GM18499 (cell line): Measurements from ENCODE around the gene HS3ST4.

ENCODE experiments used
- ATAC-seq: cut with Tn5 transposase; IDR thresholded peaks from one replicate; pipeline ENCODE4 v1.9.1; 2021; ENCODE audit warnings: moderate number of reproducible peaks; ENCODE audit not compliant: insufficient read depth, unreplicated experiment

Gene HS3ST4

GRCh38 chr16:25812215-25812614 is 120.5 kb downstream of the HS3ST4 start:
- no peak for ATAC-seq

- ATAC-seq, result no peak
Observed at GRCh38 chr16:25817295-25817694, 125.5 kb downstream of the HS3ST4 start.

DNA sequence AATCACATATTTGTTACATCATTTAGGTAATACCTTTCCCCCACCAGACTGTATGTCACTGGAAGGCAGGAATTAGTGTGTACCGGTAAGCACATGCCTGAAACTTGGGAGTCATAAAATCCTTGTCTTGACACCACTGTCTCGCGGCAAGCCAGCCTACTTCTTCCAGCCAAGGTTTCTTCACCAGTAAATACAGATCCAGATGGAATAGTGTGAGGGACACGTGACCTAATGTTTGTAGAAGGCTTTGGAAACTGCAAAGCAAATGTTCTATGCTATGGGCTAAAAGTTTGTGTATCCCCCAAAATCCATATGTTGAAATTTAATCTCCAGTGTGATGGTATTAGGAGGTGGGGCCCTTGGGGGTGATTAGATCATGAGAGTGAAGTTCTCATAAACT is 126.1 kb downstream of the HS3ST4 start:
- no peak for ATAC-seq

DNA sequence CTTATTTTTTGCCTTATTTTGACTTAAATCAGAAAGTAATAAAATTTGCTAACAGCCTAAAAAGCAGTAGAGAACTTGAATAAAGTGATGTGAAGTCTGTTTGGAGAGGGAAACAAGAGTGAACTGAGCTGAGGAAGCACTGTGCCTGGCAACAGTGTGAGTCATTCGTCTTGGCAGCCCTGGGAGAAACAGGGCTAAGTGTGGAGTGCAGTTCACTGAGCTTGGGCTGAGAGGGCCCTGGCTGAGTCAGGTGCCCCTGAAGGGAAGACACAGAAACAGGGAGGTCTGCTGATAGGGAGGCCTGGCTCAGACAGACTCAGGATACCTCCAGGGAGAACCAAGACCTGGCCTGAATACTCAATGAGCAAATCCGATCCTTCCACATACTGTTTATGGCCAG is 132.1 kb downstream of the HS3ST4 start:
- ATAC-seq, result no peak

DNA sequence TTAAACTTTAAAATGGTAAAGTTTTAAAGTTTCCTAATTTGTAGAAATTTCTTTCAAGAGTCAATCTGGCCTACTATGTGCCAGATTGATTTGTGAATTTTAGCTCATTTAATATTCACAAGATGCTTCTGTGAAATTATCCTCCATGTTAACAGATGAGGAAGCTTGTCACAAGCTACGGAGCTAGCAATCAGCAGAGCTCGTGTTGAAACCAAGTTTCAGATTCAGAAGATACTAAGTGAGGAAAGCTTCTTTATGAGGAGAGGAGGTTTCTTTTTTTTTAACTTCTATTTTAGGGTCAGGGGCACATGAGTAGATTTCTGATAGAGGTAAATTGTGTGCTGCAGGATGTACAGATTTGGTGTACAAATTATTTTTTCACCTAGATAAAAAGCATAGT is 135.9 kb downstream of the HS3ST4 start:
- no peak for ATAC-seq

DNA sequence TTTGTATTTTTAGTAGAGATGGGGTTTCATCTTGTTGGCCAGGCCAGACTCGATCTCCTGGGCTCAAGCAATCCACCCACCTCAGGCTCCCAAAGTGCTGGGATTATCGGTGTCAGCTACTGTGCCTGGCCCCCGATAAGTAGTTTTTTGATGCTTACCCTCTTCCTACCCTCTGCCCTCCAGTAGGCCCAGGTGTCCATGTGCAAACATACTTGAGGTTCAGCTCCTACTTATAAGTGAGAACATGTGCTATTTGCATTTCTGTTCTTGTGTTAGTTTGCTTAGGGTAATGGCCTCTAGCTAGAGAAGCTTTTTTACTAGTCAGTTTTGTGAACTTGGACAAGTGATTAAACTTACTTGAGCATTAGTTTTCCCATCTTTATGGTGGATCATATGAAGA is 136.8 kb downstream of the HS3ST4 start:
- ATAC-seq, result no peak

GRCh38 chr16:25832291-25832690 is 140.5 kb downstream of the HS3ST4 start:
- ATAC-seq, result no peak

- ATAC-seq, result no peak
Observed at GRCh38 chr16:25834101-25834500, 142.3 kb downstream of the HS3ST4 start.

DNA sequence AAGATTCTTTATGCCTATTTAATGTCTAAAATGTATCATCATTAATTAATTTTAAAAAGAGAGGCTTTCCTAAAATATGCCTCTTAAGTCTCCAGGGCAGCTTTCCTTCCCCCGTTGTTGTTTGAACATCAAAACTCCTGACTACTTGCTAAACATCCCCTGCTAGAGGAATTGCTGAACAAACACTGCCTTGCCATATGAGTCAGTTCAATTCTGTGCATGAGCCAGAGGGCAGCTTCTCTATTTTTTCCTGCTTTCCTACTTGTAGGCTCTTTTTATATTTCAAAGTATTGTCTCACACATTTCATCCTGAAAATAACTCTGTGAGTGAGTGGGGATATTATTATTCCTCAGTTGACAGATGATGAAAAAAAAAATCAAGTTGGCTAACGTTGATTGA is 143.4 kb downstream of the HS3ST4 start:
- no peak for ATAC-seq

GRCh38 chr16:25838724-25839186 is 147.0 kb downstream of the HS3ST4 start:
- no peak for ATAC-seq

DNA sequence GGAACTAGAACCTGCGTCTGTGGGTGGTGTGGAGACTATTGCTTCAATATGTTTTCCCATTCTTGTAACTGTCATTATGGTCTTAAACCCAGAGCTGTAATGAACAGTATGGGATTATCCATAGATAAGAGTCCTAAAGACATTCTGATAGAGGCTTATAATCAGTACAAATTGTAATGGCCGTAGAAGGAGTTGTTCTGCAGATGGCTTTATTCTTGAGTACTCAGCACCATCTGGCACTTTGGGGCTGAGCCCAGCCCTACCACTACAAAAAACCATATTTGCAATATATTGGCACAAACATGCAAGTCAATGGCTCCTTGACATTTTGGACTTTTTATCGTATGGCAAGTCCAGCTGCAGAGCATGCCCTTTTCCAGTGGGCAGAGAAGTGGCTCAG is 150.0 kb downstream of the HS3ST4 start:
- ATAC-seq, result no peak

DNA sequence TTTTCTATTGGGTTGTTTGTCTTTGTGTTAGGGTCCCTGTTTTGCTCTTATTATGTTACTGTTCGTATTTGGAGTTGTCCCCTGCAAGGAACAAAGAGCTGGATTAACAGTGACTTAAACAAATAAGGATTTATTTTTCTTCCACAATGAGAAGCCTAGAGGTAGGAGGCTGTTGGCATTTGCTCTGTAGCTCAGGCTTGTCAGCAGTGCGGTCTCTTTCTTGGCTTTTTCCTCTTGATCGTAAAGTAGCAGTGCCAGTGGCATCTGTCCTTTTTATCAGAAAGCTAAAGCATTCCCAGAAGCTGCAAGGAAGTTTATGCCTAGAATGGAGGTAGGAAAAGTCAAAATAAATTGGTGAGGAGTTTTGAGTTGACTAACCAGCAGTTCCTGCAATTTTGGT is 154.1 kb downstream of the HS3ST4 start:
- no peak for ATAC-seq

- ATAC-seq, result no peak
Observed at GRCh38 chr16:25854141-25854540, 162.4 kb downstream of the HS3ST4 start.

GRCh38 chr16:25855063-25855462 is 163.3 kb downstream of the HS3ST4 start:
- no peak for ATAC-seq

- ATAC-seq, result no peak
Observed at GRCh38 chr16:25855818-25856217, 164.1 kb downstream of the HS3ST4 start.

DNA sequence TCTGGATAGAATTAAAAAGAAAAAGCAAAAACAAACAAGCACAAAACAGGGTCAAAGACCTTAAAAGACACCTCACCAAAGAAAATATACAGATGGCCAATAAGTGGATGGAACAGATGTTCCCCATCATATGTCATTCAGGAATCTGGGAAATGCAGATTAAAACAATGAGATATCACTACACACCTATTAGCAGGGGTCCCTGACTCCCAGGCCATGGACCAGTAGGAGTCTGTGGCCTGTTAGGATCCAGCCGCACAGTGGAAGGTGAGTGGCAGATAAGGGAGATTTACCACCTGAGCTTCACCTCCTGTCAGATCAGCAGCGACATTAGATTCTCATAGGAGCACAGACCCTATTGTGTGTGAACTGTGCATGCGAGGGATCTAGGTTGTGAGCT is 167.9 kb downstream of the HS3ST4 start:
- ATAC-seq, result no peak

DNA sequence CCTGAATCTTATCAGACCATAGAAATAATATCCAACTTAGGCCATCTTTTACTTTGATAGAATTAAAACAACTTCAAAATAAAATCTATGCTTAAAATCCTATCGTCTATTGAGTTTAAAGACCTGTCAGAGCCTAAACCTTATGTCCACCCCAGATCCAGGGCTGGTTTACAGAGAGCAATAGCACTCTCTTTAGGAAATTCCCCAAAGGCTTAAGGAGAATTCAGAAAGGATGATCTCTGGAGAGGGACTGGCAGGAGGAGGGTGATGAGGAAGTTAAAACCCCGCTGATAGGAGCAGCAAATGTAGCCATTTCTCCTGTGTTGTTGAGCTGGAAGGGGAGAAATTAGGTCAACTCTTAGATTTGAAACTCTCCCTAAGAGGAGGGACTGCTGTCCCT is 175.3 kb downstream of the HS3ST4 start:
- no peak for ATAC-seq

- no peak for ATAC-seq
Observed at GRCh38 chr16:25868106-25868505, 176.3 kb downstream of the HS3ST4 start.

DNA sequence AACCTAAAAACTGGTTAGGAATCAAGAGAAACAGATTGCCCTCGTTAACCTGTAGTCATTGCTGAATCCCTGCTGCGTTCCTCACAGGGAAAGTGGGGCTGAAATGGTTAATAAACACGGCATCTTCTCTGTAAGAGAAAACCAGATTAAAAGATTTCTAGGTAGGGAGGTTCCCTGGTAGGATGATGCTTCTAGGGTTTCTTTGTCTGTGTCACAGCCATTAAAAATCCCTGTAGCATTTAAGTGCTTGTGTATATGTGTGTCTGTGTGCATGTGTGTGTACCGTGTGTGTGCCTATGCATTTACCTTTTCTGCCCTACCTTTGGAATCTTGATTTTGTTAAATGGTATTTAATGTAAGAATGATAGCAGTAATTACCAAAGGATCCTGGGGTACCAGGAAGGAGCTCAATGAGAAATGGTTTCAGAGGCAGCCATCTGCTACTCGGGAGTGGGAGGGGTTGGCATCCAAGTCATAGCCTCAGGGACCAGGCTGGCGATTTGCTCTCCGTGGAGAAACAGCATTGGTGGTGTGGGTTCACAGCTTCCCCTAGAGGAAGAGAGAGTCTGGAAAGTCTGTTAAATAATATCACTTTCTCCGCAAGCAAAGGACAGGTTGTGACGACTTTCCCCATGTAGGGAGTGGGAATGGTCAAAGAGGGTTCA is 177.1 kb downstream of the HS3ST4 start:
- no peak for ATAC-seq

DNA sequence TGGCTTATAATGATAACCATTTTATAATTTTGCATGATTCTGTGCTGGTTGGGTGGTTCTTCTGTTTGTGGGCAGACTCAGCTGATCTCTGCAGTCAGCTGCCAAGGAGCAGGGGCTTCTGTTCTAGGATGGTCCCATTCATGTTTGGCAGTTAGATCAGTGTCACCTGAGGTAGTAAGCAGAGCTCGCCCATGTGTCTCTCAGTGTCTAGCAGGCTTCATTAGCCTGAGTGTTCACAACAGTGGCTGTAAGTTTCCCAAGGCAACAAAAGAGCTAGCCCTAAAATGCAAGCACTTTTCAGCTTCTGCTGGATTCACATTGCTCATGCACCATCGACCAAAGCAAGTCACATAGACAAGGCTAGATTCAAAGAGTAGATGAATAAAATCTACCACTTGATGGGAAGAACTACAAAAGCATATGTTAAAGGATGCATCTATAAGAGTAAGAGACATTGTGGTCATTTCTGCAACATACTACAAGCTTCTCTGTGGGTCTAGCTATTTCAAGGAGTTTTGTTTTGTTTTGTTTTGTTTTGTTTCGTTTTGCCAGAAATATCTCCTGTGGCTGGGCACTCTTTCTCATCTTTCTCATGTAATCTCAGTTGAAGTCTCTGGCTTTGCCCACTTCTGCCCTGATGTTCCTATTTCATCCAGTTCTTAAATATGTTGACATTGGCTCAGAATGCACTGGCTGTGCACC is 180.8 kb downstream of the HS3ST4 start:
- no peak for ATAC-seq

DNA sequence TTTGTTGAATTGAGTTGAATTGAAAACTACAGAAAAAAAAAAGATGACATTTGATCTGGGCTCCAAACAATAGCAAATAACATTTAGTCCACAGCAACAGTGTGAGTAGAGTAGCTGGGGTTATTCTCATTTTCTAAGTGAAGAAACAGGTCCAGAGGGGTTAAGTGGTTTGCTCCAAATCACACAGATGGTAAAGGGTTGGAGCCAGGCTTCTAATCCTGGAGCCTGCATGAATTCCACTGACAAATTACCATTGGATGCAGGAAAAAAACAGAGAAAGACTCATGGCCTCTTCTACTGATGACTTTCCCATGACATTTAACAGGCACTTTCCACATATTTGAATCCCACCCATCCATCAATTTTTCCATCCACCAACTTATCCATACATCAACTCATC is 182.4 kb downstream of the HS3ST4 start:
- no peak for ATAC-seq

DNA sequence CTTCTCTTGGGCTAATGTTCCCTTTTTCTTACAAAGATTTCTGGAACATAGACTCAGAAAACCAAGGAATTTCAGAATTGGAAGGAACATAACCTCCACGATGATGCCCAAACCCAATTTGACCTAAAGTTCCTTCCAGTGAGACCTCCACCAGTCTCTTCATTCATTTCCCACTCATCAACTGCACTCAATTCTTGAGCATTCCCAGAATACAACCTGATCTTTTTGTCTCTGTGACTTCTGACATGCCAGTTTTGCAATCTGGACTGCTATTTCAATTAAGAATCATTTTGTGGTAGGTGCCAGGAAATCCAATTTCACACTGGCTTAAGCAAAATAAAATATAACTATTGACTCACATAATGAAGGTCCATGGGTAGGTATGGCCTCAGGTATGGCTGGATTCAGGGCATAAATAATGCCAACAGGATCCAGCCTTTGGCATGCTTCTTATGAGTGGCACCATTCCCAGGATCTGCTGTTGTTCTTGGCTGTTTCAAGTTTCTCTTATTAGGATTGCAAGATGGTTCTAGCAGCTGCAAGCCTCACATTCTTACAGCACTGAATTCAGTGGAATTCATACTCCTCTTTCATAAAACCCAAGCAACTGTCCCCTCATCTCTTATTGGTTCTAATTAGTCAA is 184.3 kb downstream of the HS3ST4 start:
- no peak for ATAC-seq
